H7 (cell line): ENCODE data around the gene CCDC169. TPM values are rescaled to one million over a fixed set of nuclear protein-coding genes. Genes with fewer than 3 reads are reported as not detected.
"Not testable (repeated sequence)": the region's sequence is repeated elsewhere in the genome, so short reads cannot be mapped to it uniquely, and the experiment has no call there.

Source experiments
- DNase-seq: peaks from one replicate; pipeline ENCODE4 v3.0.0; 2012
- H3K27me3 ChIP-seq: 2 replicates; pipeline ENCODE4 v1.6.0; 2011; ENCODE audit warnings: mild to moderate bottlenecking, low read length; ENCODE audit not compliant: control insufficient read depth, insufficient read depth
- H3K36me3 ChIP-seq: replicated peaks from 2 replicates; pipeline ENCODE4 v1.5.1; 2011; ENCODE audit warnings: low read length; ENCODE audit not compliant: control insufficient read depth, insufficient read depth
- H3K4me3 ChIP-seq: 2 replicates; pipeline ENCODE4 v1.5.1; 2011; ENCODE audit warnings: low read depth, mild to moderate bottlenecking, control low read depth, low read length, moderate library complexity; ENCODE audit not compliant: insufficient read depth
- total RNA-seq: library from RNA; depleted of rRNA; stranded (reverse); fragments of >200 nt; shearing (Covaris generic); gene quantifications from 2 replicates; pipeline ENCODE4 v1.2.3, GENCODE V29; 2014; rRNA removed

Gene CCDC169
- 19.9 and 32.7 TPM in 2 replicates for total RNA-seq

DNA sequence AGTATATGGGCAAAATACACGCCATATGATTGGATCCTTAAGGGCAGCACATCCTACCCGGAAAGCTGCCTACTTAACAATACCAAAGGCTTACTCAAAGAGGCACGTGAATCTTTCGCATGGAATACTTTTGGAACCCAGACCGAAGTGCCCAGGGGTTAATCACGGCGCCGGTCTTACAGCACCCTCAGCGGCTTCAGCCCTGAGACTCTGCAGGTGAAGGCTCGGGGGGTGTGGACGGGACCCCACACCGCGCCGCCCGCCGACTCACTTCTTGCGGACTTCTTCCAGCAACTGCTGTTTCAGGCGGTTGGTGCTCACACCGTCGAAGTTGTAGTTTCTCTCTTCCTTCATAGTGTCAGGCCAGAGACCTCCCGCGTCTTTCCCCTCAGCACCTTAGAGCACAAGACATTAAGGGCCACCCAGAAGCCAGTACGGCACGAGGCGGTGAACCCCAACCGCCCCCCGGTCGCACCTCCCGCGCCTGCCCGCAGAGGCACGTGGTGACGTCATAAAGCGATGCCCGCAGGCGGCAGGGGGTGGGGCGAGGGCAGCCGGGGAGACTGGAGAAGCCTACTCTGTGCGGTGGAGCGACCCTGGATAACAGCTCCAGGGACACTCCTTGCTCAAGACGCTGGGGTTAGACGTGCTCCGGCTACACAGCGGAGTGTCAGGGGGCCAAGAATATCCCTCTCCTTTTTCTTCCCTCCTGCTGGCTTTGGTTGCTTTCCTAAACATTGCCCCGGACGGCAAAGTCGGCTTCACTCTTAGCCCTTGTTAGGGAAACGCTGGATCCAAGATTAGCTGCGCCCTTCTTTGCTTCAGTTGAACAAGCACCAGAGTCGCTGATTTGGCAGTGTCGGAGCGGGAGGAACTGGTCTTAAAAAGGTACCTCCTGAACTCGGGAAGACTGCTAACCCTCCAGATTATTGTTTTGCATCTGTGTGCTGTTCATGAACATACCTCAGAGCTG lies at the start of gene CCDC169:
CCDC169 (minus strand) TSS at position 449 of the 973 bp plus-strand sequence; CDS start at position 354, 95 bp downstream.
- Histone ChIP-seq H3K27me3 (no peaks in the 10 kb centered on the region), H3K36me3 (peaks cover 6% of the 10 kb centered on the region), H3K4me3 (peak within 1 kb of the TSS; percentile 56)
- DNase-seq, result peak; percentile 76

DNA sequence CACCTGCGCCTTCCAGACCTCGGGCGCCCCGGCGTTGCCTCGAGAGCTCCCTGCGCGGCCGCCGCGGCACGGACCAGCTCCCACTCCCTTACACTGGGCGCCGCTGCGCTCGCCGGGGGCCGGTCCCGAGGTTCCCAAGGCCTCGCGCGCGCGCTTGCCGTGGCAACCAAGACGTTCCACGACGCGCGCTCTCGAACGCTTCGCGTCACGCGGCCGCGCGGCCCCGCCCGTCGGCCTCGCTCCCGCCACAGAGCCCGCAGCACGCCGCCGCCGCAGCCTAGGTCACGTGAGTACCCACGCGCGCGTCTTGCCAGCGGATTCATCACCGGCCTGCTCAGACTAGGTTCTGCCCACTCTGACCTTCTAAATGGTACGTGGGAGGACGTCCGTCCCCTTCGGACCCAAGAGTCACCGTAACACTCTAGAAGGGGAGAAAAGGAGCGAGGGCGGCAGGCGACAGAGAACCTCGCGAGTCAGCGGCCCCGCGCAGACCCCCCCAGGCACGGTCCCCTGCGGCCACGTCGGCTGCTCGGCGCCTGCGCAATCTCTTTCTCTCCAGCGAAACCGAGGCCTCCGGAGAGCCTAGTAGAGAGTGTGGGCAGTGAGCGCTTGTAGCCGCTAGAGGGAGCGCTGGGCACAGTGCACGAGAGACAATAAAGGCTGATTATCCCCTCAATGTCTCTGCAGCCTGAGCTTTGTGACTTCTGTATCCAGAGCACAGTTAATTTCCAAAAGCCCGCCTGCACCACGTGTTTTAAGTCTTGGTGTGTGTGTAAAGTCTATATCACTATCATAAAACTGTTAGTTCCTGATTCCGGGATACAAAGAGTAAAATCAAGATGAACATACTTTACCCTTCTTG lies 48.8 kb upstream of the CCDC169 start, which contains the start of gene SPART:
SPART (minus strand) TSS at position 173 of the 862 bp plus-strand sequence. CDS start 10,564 bp downstream, outside the sequence.
- DNase-seq, result peak; percentile 85
- no peaks in the 10 kb centered on the region for H3K36me3 ChIP-seq
- peaks cover 2% of the 10 kb centered on the region; the same call in 1 of the 2 replicates for H3K27me3 ChIP-seq
- H3K4me3 ChIP-seq, result peak within 1 kb of the TSS; percentile 90

DNA sequence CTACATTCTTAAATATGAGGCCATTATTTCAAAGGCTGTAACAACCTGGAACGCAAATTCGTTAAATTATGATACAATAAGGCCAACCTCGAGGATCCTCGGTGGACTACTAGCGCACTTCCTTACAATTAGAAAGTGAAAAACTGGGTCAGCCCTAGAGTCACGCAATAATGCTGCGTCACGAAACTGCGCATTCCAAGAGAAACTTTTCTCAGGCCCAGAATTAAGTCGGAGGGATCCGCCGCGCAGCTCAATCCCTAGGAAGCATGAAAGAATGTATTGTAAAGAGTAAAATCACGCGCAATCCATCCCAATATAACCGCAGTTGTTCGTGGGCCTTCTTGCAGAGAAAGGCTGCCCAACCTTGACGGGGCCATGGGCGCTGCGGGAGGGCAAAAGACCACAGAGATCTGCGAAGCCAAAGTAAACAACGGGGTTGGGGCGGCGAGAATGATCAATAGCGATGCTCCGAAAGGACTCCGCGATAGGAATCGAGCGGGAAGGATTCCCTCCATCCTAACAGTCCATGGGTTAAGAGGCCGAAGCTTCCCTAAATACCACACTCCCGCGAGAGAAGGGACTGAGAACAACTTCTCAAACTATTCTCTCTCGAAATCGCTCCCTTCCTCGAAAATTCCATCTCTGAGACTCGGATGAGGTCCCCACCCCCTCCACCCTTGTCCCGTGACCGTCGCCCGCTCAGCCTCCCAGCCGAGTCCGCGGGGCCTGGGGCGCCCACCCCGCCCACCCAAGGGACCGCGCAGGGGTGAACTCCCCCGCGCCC lies 48.0 kb upstream of the CCDC169 start:
- peak; percentile 64 for DNase-seq
- no peaks in the 10 kb centered on the region for H3K36me3 ChIP-seq
- peaks cover 2% of the 10 kb centered on the region; the same call in 1 of the 2 replicates for H3K27me3 ChIP-seq
- peak overlapping the region; percentile 90 for H3K4me3 ChIP-seq

DNA sequence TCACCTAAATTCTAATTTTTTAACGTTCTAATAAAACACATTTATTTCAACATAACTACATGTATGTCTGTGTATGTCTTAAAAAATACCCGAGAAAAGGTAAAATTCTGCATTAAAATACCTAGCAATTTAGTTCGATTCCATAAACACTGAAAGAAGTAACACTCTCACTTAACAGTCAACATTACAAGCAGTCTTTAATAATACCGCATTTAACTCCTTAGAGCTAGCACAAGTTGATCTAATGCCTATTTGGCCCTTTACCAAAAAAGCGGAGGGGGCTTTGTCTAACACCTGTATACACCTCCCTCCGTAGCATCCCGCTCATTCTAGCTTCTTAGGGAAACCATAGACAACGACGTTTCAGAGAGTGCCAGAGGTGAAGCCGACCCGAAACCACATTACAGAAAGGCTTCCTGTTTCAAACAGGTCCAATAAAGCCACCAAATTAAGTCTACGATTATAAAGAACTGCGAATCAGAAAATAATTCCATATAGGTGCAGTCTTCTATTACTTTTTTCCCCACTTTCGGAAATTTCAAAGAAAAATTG lies 47.3 kb upstream of the CCDC169 start:
- peak; percentile 19 for DNase-seq
- H3K4me3 ChIP-seq, result peak overlapping the region; percentile 90
- peaks cover 2% of the 10 kb centered on the region; the same call in 1 of the 2 replicates for H3K27me3 ChIP-seq
- H3K36me3 ChIP-seq, result no peaks in the 10 kb centered on the region

DNA sequence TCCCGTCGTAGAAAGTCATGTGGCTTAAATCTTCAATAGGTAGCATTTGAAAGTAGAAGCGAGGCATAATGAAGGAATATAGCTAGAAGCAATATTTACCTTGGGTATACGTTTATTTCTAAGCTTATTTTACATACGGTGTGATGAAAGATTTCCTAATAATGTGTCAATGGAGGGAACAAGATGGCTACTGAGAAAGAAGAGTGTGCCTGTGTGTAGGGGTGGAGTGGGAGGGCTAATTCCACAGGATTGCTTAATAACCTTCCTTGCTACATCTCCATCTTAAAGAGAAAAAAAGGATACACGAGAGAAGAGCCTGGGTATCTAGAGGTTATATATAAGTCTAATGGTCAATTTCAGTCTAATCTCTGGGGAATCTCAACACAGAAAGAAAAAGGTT lies 46.6 kb upstream of the CCDC169 start:
- no peak for DNase-seq
- no peak overlapping the region for H3K4me3 ChIP-seq

DNA sequence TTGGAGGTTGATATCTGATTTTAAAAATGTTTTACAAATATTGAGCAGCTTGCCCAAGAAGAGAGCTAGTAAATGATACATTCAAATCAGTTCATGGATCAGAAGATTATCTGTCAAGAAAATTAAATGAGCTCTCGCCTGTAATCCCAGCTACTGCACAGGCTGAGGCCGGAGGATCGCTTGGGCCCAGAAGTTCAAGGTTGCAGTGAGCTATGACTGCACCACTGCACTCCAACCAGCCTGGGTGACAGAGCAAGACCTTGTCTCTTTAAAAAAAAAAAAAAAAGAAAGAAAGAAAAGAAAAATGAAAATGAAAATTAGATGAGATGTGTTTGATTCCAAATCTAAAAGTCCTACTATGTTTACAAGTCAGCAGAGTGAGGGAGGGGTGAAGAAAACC lies 46.2 kb upstream of the CCDC169 start:
- no peak for DNase-seq
- Histone ChIP-seq H3K4me3 (no peak overlapping the region), H3K36me3 (no peaks in the 10 kb centered on the region), H3K27me3 (peaks cover 2% of the 10 kb centered on the region; the same call in 1 of the 2 replicates)

More for the DNA sequence above, 46.6 kb upstream of the CCDC169 start:
- no peaks in the 10 kb centered on the region for H3K36me3 ChIP-seq
- H3K27me3 ChIP-seq, result peaks cover 2% of the 10 kb centered on the region; the same call in 1 of the 2 replicates

DNA sequence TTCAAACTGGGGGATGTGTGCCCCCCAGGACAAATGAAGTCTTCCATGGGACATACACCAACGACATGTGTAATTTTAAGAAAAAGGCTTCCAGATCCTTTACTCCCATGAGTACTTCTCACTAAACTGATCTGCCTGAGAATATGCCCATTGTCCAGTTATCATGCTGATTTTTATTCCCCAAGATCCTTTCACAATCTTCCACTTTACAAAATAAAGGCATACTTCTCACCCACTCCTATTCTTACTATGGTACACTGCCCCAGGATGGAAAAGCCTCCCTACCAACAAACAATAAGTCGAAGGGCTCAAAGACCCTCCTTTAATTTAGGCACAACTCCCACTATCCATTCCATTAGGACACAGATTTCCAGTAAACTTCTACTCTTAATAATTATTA lies 45.1 kb upstream of the CCDC169 start:
- no peak for DNase-seq
- Histone ChIP-seq H3K27me3 (peaks cover 2% of the 10 kb centered on the region; the same call in 1 of the 2 replicates), H3K36me3 (no peaks in the 10 kb centered on the region), H3K4me3 (no peak overlapping the region)

DNA sequence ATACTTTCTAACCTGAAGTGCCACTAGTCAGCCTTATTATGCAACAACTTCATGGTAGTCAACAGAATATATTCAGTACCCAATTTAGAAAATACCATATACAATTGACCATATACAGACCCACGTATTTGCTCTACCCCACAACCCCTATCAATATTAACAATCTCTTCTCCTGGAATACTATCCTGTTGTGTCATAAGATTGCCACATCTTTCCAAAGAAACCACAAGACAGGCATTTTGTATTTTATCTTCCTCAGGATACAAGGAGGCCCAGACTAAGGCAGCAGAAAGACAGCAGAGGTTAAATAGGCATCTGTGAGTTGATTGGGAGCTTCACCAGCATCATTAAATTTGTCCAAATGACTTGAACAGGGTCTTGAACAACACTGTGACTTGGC lies 44.1 kb upstream of the CCDC169 start:
- no peak for DNase-seq
- H3K36me3 ChIP-seq, result no peaks in the 10 kb centered on the region
- peaks cover 2% of the 10 kb centered on the region; the same call in 1 of the 2 replicates for H3K27me3 ChIP-seq
- H3K4me3 ChIP-seq, result no peak overlapping the region

DNA sequence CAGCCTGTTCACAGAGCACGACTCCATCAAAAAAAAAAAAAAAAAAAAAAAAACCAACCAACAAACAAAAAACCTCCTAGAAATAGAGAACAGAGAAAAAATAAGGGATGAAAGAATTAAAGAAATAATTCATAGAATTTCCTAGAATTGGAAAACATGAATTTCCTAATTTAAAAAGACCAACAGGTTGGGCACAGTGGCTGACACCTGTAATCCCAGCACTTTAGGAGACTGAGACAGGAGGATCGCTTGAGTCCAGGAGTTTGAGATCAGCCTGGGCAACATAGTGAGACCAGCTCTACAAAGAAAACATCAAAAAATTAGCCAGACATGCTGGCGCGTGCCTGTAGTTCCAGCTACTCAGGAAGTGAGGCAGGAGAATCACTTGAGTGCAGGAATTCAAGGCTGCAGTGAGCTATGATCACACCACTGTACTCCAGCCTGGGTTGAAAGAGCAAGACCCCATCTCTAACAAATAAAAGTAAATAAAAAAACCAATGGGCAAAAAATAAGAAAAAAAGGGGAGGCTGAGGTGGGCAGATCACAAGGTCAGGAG lies 42.1 kb upstream of the CCDC169 start:
- H3K27me3 ChIP-seq, result no peaks in the 10 kb centered on the region; the same call in 1 of the 2 replicates
- no peak for DNase-seq
- no peak overlapping the region for H3K4me3 ChIP-seq

DNA sequence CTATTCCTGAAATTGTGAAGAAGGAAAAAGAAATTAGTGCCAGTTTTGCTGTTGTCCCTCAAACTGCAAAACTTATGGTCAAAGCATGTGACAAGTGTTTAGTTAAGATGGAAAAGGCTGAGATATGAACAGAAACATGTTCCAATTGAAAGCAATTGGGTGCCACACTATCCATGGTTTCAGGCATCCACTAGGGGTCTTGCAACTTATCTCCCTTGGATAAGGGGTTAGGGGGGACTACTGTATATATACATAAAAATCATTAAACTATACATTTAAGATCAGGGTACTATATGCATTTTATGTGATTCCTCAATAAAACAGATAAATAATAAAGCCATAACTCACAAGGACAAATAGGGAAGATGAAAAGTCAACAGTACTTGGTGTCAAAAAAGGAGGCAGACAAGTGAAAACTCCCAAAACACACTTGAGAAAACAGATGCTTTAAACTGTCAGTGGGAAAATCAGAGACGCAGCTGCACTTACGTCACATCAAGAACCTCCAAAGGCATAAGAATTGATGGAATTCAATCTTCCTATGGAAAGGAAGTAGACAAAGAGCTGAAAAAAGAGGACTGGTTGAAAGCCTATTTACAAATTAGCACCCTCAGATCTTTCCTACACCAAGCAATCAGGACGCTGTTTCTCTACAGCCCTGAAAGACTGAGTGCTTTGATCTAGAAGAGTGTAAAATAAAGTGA lies 40.5 kb upstream of the CCDC169 start:
- Histone ChIP-seq H3K36me3 (peaks cover 2% of the 10 kb centered on the region; the same call in 1 of the 2 replicates), H3K4me3 (no peak overlapping the region), H3K27me3 (no peaks in the 10 kb centered on the region)
- DNase-seq, result no peak

More for the DNA sequence above, 42.1 kb upstream of the CCDC169 start:
- peaks cover 2% of the 10 kb centered on the region; the same call in 1 of the 2 replicates for H3K36me3 ChIP-seq

DNA sequence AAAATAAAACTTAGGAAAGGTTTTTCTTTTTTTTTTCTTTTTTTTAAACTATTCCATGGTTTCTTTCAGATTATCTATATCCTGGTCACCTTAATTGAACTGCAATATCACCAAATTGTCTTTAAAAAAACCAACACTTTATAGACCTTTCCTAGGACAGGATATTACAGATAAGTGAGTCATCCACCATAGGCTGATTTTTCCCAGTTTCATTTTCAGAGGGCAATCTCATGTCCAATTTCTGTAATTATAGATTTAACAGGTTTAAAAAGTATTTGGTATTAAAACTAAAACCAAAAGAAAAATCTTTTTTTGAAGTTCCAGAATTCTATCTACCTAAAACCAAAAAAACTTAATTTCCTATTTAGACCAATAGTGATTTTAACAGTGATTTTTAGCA lies 35.4 kb upstream of the CCDC169 start:
- no peak for DNase-seq
- Histone ChIP-seq H3K36me3 (peaks cover 4% of the 10 kb centered on the region), H3K4me3 (no peak overlapping the region), H3K27me3 (no peaks in the 10 kb centered on the region)

DNA sequence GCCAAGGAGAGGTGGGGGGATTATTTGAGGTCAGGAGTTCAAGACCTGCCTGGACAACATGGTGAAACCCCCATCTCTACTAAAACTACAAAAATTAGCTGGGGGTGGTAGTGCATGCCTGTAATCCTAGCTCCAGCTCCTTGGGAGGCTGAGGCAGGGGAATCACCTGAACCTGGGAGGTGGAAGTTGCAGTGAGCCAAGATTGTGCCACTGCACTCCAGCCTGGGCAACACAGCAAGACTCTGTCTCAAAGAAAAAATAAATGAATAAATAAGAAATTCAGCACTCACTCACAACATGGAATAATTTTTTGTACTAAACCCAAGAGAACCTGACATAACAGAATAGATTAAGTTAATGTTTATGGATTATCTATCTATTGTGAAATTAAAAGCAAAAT lies 34.6 kb upstream of the CCDC169 start:
- not testable (repeated sequence) for H3K27me3 ChIP-seq, H3K36me3 ChIP-seq, H3K4me3 ChIP-seq, DNase-seq

DNA sequence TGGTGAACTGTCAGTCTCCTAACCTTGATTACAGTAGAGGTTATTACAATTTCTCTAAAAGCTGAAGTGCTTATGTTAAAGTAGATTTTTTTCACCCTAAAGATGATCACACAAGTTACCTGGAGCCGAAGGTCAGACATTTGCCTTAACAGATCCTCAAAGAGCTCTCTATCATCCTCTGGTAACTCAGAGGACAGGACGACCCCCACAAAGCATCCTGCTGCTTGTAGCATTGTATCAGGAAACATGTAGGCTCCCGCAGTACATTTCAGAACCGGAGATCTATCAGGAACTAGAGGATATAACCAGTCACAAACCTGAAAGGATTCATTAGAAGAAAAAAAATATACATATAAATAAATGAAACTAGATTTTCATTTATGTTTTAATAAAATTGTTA lies 33.7 kb upstream of the CCDC169 start:
- no peaks in the 10 kb centered on the region for H3K27me3 ChIP-seq
- H3K4me3 ChIP-seq, result no peak overlapping the region
- peaks cover 4% of the 10 kb centered on the region for H3K36me3 ChIP-seq
- no peak for DNase-seq
